Ovary (tissue), 3 donors: ENCODE results near the gene ACKR4.

Experiments
- CTCF ChIP-seq, 3 donors: fragments of 450-650 bp in 2 of 3; fragments of 200-600 bp in 1 of 3; IDR thresholded peaks; one replicate each; pipeline versions ENCODE4 v1.5.1 to v1.8.0; 2016 to 2022; ENCODE audit warnings: antibody characterized with exemption in 3 of 3, mild to moderate bottlenecking in 1 of 3
- EP300 ChIP-seq: sonication (generic); formaldehyde crosslinking; IDR thresholded peaks from one replicate; pipeline ENCODE4 v1.6.1; 2017; ENCODE audit warnings: antibody characterized with exemption
- POLR2A ChIP-seq: fragments of 450-650 bp; IDR thresholded peaks from one replicate; pipeline ENCODE4 v1.6.1; 2017; ENCODE audit warnings: antibody characterized with exemption, mild to moderate bottlenecking, moderate library complexity
- donor health status: DM: no; HTN: no; CAD: no.

GRCh38 chr3:132616780-132617179, 19.7 kb downstream of the ACKR4 start:
- TF ChIP-seq EP300 (no peak), CTCF (IDR thresholded peaks at IDR 0.05) (no peak), POLR2A (no peak)
